RPMI7951 (cell line): Measurements from ENCODE around the gene PLCG2. TPM values are rescaled to one million over a fixed set of nuclear protein-coding genes. Genes with fewer than 3 reads are reported as not detected.

Source experiments
- DNase-seq: peaks from one replicate; pipeline ENCODE4 v3.0.0-alpha.2; 2012; ENCODE audit warnings: low read depth
- total RNA-seq: library from RNA; depleted of rRNA; stranded (reverse); fragments of >200 nt; shearing (Covaris generic); gene quantifications from 2 replicates; pipeline ENCODE4 v1.2.3, GENCODE V29; 2014

The PLCG2 gene
- total RNA-seq, 1 experiment from 2014 or later, result 0.36 TPM

DNA sequence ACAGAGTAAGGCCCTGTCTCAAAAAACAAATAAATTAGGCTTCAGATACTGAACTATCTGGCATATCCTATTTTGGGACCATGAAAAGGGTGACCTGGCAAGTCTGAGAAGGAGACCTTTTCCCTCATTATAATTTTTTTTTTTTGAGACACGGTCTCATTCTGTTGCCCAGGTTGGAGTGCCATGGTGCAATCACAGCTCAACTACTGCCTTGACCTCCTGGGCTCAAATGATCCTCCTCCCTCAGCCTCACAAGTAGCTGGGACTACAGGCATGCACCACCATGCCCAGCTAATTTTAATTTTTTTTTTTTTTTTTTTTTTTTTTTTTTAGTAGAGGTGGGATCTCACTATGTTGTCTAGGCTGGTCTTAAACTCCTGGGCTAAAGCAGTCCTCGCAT, 37.3 kb downstream of the PLCG2 start:
- DNase-seq, result no peak

DNA sequence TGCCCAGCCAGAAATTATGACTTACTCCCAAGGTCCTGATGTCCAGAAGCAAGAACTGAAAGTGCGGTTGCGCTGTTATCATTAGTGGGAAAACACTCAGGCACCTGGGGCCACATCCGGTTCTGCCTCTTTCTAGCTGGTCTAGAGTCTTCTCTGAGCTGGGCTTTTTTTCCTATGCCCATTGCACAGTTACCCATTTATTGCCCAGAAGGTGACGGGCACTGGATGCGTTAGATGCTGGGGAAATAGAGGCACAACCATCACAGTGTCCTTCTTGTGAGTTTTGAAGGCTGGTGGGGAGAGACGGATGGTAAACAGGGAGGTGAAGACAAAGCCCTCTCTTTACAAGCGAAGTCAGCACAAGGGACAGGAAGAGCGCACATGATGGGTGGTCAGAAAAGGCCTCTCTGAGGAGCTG, 37.7 kb downstream of the PLCG2 start:
- DNase-seq, result no peak

DNA sequence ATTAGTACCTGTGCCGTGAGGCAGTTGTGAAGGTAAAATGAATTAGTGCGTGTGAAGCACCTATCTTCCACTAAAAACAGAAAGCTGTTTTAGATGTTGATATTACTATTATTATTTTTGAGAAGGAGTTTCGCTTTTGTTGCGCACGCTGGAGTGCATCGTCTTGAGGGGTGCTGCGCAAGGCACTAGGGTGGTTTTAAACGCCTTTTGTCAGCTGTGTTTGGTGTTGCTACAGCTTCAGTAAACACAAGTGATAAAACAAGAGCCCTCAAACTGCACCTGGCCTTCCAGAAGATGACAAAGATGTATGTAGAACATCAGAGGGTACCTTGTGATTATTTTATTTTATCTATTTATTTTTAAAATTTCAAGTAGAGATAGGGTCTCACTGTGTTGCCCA, 38.2 kb downstream of the PLCG2 start:
- no peak for DNase-seq

DNA sequence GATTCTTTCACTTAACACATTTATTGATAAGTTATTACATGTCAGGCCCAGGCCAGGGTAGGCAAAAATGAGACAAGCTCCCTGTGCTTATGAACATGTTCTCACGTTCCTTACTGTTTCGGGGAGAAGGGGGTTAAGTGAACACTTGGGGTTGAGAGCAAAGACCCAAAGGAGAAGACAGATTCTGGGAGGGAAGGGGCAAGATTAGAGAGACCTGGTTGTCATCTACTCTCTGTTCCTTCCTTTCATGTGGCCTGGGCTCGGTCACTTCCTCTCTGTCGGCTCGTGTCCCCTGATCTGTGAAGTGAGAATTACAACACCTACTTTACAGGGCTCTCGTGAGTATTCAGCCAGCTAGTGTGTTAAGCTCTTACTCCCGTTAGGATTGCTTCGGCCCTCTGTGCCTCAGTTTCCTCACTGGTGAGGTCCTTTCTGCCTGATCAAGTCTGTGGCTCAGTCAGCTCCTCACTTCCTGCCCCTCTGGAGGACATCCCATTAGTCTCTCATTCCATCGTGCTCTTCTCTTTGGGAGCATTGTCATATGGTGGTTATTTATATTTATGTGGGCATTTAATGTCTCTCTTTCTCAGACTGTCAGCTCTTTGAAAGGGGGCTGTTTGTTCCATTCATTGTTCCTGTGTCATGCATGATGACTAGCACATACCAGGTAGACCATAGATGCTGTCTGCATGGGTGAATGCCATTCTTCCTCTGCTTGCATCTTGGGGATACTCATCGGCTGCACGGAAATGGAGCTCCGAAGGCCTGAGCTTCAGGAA, 38.9 kb downstream of the PLCG2 start:
- no peak for DNase-seq

- no peak for DNase-seq
These were observed 39.4 kb downstream of the PLCG2 start for GRCh38 chr16:81818568-81818896.

- no peak for DNase-seq
These were observed 39.8 kb downstream of the PLCG2 start for GRCh38 chr16:81818905-81819304.

DNA sequence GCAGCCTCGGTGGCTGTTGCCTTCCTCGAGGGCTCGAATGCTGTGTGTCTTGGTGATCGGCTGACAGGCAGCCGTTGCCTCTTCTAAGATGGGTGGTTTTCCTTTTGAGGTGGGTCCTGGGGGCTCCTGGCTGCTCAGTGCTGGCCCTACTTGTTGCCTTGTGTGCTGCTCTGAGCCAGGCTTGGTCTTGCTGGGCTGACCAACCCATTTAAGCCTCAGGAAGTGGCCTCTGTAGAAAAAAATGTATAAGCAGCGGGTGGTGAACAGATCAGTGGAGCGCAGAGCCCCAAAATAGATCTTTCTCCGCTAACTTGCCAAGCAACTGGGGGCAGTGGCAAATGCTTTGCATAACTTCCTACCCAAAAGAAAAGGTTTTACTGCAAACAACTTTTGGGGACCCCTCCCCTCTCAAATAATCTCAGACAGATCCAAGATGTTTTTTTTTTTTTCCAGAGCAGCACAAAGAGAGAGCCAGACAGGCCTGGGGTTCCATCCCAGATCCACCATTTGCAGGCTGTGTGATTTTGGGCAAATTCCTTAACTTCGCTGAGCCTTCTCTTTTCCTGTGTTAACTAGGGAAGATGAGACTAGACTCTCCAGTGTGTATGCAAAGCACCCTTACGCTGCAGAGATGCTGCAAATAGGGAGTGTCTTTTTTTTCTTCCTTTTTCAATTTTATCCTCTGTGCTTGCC, 42.5 kb downstream of the PLCG2 start:
- no peak for DNase-seq

- DNase-seq, result no peak
These were observed 44.0 kb downstream of the PLCG2 start for GRCh38 chr16:81823111-81823510.

DNA sequence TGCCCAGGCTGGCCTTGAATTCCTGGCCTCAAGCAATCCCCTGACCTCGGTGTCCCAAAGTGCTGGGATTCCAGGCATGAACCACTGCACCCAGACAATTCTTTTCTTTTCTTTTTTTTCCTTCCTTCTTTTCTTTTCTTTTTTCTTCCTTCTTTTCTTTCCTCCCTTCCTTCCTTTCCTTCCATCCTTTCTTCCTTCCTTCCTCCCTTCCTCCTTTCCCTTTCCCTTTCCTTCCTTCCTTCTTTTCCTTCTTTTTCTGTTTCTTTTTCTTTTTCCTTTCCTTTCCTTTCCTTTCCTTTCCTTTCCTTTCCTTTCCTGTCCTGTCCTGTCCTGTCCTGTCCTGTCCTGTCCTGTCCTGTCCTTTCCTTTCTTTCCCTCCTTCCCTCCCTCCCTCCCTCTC, 44.6 kb downstream of the PLCG2 start:
- DNase-seq, result no peak

DNA sequence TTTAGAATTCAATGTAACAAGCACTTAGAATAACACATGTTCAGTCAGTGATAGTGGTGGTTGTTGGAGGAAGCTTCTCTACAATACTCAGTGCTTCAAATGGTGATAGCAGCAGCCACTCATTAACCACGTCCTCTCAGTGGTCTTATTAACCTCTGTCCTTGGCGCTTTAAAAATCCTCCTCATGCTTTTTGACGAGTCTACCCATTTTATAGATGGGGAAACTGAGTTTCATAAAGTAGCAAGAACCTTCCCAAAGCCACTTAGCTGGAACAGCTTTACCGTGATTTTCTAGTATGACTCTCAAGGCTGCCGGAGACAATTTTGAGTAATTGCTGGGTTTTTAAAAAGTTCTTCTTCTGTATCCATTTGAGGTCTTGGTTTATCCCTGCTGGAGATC, 47.4 kb downstream of the PLCG2 start:
- no peak for DNase-seq

GRCh38 chr16:81830845-81831540, 51.9 kb downstream of the PLCG2 start:
- no peak for DNase-seq

GRCh38 chr16:81831722-81832126, 52.6 kb downstream of the PLCG2 start:
- DNase-seq, result peak; percentile 11

DNA sequence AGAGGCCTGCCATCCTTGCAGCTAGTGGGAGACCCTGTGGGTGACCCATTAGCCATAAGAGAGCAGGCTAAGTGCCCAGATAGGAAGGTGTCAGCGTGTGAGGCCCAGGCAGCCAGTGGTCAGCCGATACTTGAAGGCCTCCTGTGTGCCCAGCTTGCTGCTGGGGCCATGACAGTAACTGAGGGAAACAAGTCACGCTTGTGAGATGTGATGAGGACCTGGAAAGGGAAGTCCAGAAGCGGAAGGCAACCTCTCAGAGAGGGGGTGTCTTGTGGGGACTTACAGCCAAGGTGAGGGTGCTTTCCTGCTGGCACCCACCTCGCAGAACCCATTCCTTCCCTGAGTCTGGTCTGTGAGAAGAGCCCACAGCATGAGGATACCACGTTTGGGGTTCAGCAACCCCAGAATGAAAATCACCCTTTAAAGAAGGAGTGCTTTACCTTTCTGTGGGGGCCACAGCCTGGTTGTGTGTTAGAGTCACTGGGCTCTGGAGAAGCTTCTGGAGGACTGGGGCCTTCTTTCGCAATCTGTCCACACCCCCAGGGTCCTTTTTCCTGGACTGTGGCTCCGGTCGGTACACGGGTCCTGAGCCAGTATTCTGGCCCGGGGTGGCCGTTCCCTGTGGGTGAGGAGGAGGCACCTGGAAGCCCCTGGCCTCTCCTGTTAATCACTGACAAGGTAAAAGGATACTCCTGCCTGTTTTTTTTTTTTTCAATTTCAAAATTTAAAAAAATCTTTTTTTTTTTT, 53.9 kb downstream of the PLCG2 start:
- DNase-seq, result no peak

DNA sequence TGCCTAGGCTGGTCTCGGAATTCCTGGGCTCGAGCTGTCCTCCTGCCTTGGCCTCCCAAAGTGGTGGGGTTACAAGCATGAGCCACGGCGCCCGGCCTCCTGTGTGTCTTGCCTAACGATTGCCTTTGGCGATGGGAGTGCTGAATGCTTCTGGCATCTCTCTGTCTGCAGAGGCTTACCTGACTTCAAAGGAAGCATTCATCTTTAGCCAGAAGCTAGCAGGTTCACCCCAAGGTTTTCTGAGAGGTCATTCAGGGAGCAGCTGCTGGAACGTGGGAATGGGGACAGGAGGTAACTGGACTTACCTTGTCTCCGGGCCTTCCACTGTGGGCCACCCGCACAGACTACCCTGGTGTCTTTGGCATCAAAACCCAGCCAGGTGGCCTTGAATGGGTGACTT, 54.7 kb downstream of the PLCG2 start:
- DNase-seq, result no peak

DNA sequence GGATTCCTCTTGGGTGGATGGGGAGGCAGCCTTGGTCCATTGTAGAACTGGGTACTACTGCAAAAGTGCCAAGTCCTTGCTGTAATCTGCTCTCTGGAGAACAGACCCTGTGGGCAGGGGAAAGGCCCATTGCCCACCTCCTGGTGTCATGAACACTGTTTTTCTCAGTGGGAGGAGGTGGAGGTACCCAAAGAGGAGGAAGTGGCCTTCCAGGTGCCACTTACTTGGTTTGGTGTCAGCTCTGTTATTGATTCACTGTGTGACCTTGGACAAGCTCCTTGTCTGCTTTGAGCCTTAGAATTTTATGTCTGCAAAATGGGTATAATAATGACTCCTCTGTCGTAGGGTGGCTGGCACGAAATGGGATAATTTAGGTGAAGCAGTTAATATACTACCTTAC, 55.8 kb downstream of the PLCG2 start:
- no peak for DNase-seq

- no peak for DNase-seq
These were observed 57.4 kb downstream of the PLCG2 start for GRCh38 chr16:81836279-81837054.

DNA sequence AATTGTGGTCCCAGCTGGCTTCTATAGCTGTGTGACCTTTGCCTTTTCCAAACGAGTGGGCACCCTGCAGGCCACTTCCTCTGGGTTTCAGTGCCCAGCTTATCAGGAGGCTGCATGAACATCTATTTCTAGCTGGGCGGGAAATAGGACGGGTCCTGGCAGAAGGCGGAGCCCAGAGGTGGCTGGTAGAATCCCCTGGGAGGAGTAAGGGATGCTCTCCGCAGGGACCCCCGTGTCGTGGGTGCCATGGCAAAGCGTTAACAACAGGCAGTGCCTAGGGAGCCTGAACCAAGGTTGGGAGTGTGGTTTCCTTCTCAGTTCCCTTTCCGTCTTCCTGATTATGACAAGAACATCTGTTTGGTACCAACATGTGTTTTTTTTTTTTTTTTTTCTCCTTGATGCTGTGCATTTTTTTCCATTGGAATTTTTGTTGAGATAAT, 58.2 kb downstream of the PLCG2 start:
- no peak for DNase-seq

- DNase-seq, result peak; percentile 34
These were observed 59.7 kb downstream of the PLCG2 start for GRCh38 chr16:81838794-81839193.

GRCh38 chr16:81841722-81842121, 62.6 kb downstream of the PLCG2 start:
- no peak for DNase-seq

DNA sequence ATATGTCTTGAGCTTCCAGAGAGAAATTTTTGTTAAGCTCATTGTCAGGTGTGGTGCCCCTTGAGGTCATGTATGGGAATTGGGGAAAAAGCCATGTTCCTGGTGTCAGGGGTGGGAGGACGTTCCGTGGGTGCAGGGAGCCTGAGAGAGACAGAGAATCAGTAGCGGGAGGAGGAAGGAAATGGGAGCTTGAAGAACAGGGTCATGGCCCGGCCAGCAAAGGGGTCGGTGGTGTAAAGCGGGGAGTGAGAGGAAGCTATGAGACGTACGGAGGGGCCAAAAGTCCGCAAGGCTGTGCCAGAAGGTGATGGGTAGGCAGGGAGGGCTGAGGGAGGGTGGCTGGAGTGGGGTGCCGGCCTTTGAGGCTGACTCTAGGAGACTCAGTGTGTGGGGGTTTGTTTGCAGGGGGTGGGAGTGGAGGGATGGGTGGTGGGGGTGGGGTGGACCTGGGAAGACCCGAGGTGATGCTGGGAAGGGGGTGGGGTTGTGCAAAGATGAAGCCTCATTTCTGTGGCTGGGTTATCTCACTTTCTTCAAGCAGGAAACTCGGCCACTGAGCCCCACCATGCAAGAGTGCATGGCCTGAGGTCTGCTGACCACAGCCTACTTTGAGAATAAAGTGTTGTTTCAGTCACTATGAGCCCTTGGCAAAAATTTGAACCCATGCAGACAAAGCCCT, 63.6 kb downstream of the PLCG2 start:
- DNase-seq, result no peak

DNA sequence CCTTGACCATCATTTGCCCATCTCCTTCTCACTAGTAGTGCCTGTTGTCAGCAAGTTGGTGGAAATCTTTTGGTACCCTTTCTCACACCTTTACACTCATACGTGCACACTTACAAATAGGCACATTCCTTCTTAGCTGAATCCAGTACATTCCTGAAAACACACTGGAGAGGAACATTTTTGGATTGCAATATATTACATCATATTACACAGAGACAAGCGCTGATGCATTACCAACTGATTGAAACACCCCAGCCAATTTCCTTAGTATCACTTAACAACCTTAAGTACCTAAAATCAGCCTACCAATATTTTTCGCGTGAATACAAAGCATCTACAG, 64.1 kb downstream of the PLCG2 start:
- no peak for DNase-seq
